Fibroblast of pulmonary artery (primary cell): ENCODE data around the gene CMSS1.
A peak's percentile ranks its signal among the peaks of the same experiment; 100 is the strongest.

Experiments used
- DNase-seq: peaks from one replicate; pipeline ENCODE4 v3.0.0-alpha.2; 2010; ENCODE audit warnings: low read depth
- H3K4me3 ChIP-seq: replicated peaks from 2 replicates; pipeline ENCODE4 v1.5.1; 2011; ENCODE audit warnings: low read depth, mild to moderate bottlenecking, control low read depth, low read length, moderate library complexity
- CTCF ChIP-seq: IDR thresholded peaks from 2 replicates; pipeline ENCODE4 v1.5.1; 2011; ENCODE audit warnings: mild to moderate bottlenecking, control low read depth, low read length, inconsistent platforms; ENCODE audit errors: missing control alignments

The CMSS1 gene

DNA sequence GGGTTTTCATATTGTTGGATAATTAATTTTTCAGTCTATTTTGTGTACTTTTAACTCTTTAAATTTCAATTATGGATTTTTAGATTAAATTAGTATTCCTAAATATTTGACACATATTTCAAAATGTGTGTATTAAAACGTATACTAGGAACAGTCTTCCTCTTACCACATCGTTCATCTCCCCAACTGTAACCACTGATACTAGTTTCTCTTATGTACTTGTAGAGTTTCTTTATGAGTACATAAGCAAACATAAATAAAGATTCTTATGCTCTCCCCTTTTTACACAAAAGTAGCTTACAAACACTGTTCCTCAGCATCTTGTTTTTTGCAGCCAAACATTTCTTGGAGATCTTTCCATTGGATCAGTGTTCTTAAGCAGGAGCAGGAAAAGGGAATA, 45.9 kb downstream of the CMSS1 start:
- no peak overlapping the region for H3K4me3 ChIP-seq

GRCh38 chr3:99864289-99864688, 46.6 kb downstream of the CMSS1 start:
- no peak for TF ChIP-seq CTCF
- H3K4me3 ChIP-seq, result no peak overlapping the region

More for the DNA sequence above, 45.9 kb downstream of the CMSS1 start:
- no peak for TF ChIP-seq CTCF
- no peak for DNase-seq

GRCh38 chr3:99865321-99865720, 47.7 kb downstream of the CMSS1 start:
- peak; percentile 65 for DNase-seq
- no peak overlapping the region for H3K4me3 ChIP-seq
- no peak for TF ChIP-seq CTCF

More at GRCh38 chr3:99864289-99864688, 46.6 kb downstream of the CMSS1 start:
- DNase-seq, result no peak

DNA sequence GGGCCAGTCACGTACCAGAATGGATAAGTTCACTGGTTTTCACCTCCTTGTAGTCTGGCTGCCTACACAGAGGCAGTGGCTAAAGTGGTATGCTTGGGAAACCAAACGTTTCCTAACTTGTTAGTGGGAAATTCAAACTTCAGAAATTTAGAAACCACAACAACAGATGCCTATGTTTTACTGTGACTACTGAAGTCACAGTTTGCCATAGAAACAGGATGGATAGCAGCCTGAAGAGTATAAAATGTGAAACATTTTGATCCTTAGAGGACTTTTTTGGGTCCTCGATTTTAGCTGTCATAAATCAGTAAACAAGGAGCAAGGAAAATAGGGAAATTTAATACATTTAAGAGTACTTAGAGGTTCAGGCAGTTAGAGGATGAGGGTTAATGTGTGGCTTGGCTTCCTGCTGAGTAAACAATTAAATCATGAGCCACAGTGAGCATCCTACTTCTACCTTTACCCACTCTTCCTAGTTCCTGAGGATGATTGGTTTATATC, 48.6 kb downstream of the CMSS1 start:
- no peak overlapping the region for H3K4me3 ChIP-seq
- DNase-seq, result peak; percentile 71
- TF ChIP-seq CTCF, result no peak

- no peak for DNase-seq
- no peak overlapping the region for H3K4me3 ChIP-seq
- TF ChIP-seq CTCF, result no peak
Observed at GRCh38 chr3:99867594-99868310, 50.1 kb downstream of the CMSS1 start.

DNA sequence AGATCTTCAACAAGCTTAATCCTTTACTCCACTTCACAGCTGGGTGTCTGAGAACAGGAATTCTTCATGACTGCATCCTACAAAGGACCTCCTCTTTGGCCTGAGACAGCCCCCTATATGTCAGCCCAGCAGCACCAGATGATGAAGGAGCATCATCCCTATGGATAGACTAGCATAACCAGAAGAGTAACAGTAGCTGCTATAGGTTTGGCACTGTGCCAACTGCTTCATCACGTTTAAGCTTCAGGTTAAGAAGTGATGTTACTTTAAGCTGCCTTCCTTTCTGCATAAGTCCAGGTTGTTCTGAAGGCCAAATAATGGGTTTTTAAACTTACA, 50.6 kb downstream of the CMSS1 start:
- peak; percentile 47 for DNase-seq
- no peak for TF ChIP-seq CTCF
- no peak overlapping the region for H3K4me3 ChIP-seq

- no peak for TF ChIP-seq CTCF
- no peak overlapping the region for H3K4me3 ChIP-seq
- no peak for DNase-seq
Observed at GRCh38 chr3:99869621-99870020, 52.0 kb downstream of the CMSS1 start.
